Adrenal gland (tissue), 5 donors: ENCODE data around the gene GMEB1.

Experiments used
- POLR2A ChIP-seq, 2 donors: fragments of 450-650 bp; IDR thresholded peaks; one replicate each; pipeline ENCODE4 v1.6.1; 2017; ENCODE audit warnings: antibody characterized with exemption in 2 of 2, mild to moderate bottlenecking in 2 of 2, moderate library complexity in 1 of 2
- TF ChIP-seq, protein P1 (sequence below), 6 experiments: fragments of 450-650 bp in 4 of 6; fragments of 200-600 bp in 2 of 6; sonication (generic) in 1 of 6; IDR thresholded peaks; 1 replicate in 5 of 6; 2 replicates in 1 of 6; pipeline versions ENCODE4 v1.5.1 to v1.8.0; 2016 to 2021; ENCODE audit warnings: antibody characterized with exemption in 6 of 6, mild to moderate bottlenecking in 2 of 6, moderate library complexity in 1 of 6
- donor health status: DM: no; HTN: no; CAD: no.

DNA sequence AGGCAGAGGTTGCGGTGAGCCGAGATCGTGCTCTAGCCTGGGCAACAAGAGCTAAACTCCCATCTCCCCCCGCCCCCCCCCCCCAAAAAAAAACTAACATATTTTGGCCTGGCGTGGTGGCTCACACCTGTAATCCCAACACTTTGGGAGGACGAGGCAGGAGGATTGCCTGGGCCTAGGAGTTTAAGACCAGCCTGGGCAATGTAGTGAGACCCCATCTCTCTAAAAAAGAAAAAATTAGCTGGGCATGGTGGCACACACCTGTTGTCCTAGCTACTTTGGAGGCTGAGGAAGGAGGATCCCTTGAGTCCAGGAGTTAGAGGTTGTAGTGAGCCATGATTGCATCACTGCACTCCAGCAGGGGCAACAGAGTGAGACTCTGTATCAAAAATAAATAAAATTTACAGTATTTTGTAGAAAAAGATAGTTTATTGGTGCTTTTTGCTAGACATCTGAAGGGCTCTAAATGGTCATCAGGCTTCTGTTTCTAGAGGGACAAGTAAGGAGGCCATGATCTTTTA, 77.1 kb downstream of the GMEB1 start:
- TF ChIP-seq, protein P1, sequence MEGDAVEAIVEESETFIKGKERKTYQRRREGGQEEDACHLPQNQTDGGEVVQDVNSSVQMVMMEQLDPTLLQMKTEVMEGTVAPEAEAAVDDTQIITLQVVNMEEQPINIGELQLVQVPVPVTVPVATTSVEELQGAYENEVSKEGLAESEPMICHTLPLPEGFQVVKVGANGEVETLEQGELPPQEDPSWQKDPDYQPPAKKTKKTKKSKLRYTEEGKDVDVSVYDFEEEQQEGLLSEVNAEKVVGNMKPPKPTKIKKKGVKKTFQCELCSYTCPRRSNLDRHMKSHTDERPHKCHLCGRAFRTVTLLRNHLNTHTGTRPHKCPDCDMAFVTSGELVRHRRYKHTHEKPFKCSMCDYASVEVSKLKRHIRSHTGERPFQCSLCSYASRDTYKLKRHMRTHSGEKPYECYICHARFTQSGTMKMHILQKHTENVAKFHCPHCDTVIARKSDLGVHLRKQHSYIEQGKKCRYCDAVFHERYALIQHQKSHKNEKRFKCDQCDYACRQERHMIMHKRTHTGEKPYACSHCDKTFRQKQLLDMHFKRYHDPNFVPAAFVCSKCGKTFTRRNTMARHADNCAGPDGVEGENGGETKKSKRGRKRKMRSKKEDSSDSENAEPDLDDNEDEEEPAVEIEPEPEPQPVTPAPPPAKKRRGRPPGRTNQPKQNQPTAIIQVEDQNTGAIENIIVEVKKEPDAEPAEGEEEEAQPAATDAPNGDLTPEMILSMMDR (IDR thresholded peaks at IDR 0.05) = no peak
- TF ChIP-seq POLR2A (IDR thresholded peaks at IDR 0.05) = no peak
